RWPE2 (cell line): ENCODE results near the gene GLB1L.
A peak's percentile ranks its signal among the peaks of the same experiment; 100 is the strongest.

Experiments
- ATAC-seq: fragments of 200-7000 bp; cut with Tn5 transposase; 3 replicates; pipeline ENCODE4 v1.9.1; 2021; ENCODE audit warnings: low read depth
- DNase-seq: peaks from one replicate; pipeline ENCODE4 v3.0.0-alpha.2; 2020; ENCODE audit warnings: low spot score
- H3K27ac ChIP-seq: fragments of 450-650 bp; 2 replicates; pipeline ENCODE4 v1.5.1; 2017; ENCODE audit warnings: mild to moderate bottlenecking; ENCODE audit not compliant: poor library complexity, severe bottlenecking
- H3K27me3 ChIP-seq: fragments of 250-450 bp; sonication (Bioruptor Pico); 2 replicates; pipeline ENCODE4 v1.5.1; 2021; ENCODE audit warnings: mild to moderate bottlenecking, moderate library complexity; ENCODE audit not compliant: insufficient read depth, poor library complexity, severe bottlenecking
- H3K36me3 ChIP-seq: fragments of 250-450 bp; sonication (Bioruptor Pico); 2 replicates; pipeline ENCODE4 v1.5.1; 2020; ENCODE audit warnings: low read depth, mild to moderate bottlenecking, moderate library complexity
- H3K4me1 ChIP-seq: fragments of 250-450 bp; sonication (Bioruptor Pico); 2 replicates; pipeline ENCODE4 v1.5.1; 2021; ENCODE audit warnings: mild to moderate bottlenecking, moderate library complexity; ENCODE audit not compliant: insufficient read depth, poor library complexity, severe bottlenecking
- H3K4me3 ChIP-seq: fragments of 250-450 bp; sonication (Bioruptor Pico); 2 replicates; pipeline ENCODE4 v1.5.1; 2021; ENCODE audit warnings: mild to moderate bottlenecking, moderate library complexity; ENCODE audit not compliant: severe bottlenecking
- H3K9me3 ChIP-seq: fragments of 250-450 bp; sonication (Bioruptor Pico); 2 replicates; pipeline ENCODE4 v1.5.1; 2021; ENCODE audit warnings: mild to moderate bottlenecking, moderate library complexity; ENCODE audit not compliant: severe bottlenecking
- TF ChIP-seq, protein P1 (sequence below): fragments of 450-650 bp; IDR thresholded peaks from one replicate; pipeline ENCODE4 v1.5.1; 2017; ENCODE audit warnings: mild to moderate bottlenecking, moderate library complexity; ENCODE audit not compliant: poor library complexity, severe bottlenecking

GLB1L gene

DNA sequence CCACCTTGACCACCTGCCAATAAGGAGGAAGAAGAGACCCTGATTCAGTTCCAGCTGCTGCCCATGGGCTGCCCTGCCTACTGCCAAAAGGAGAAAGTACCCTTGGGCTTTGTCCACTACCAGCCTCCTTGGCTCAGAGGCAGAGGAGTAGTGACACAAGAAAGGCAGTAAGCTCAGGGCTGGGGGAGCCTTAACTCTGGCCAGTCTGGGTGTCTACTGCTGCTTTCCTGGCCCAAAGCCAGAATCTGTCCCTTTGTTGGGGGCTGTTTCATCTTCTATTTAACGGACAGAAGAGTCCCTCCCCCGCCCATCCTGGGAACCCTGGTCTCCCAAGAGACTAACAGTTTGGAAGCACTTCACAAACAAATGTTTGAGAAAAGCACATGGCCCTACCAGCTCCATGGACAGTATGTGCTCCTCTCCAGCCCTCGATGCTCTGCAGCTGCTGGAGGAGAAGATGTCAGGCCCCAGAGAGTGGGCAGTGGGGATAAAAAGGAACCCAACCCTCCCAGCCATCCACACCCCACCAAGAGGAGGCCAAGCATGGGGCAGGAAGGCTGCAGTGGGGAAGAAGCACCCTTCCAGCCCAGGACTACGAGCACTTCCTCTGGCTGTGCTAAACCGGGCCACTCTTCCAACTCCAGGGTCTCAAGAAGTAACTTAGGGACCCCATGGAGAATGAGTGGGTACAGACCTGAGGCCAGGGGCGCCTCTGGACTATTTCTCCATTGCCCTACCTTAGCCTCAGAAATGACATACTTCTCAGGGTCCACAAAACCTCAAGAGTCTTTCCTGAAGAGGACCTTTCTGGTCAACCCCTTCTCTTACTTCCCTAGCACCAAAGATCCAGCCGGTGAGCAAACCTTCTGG, 17.0 kb downstream of the GLB1L start:
- peak overlapping the region; percentile 68 for H3K4me3 ChIP-seq
- H3K27ac ChIP-seq = peak overlapping the region; percentile 82
- TF ChIP-seq, protein P1, sequence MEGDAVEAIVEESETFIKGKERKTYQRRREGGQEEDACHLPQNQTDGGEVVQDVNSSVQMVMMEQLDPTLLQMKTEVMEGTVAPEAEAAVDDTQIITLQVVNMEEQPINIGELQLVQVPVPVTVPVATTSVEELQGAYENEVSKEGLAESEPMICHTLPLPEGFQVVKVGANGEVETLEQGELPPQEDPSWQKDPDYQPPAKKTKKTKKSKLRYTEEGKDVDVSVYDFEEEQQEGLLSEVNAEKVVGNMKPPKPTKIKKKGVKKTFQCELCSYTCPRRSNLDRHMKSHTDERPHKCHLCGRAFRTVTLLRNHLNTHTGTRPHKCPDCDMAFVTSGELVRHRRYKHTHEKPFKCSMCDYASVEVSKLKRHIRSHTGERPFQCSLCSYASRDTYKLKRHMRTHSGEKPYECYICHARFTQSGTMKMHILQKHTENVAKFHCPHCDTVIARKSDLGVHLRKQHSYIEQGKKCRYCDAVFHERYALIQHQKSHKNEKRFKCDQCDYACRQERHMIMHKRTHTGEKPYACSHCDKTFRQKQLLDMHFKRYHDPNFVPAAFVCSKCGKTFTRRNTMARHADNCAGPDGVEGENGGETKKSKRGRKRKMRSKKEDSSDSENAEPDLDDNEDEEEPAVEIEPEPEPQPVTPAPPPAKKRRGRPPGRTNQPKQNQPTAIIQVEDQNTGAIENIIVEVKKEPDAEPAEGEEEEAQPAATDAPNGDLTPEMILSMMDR = no peak
- no peak for ATAC-seq
- peaks cover 72% of the 10 kb centered on the region for H3K36me3 ChIP-seq
- DNase-seq = no peak
- H3K9me3 ChIP-seq = no peaks in the 10 kb centered on the region
- no peaks in the 10 kb centered on the region for H3K27me3 ChIP-seq
- peaks cover 7% of the 10 kb centered on the region for H3K4me1 ChIP-seq

DNA sequence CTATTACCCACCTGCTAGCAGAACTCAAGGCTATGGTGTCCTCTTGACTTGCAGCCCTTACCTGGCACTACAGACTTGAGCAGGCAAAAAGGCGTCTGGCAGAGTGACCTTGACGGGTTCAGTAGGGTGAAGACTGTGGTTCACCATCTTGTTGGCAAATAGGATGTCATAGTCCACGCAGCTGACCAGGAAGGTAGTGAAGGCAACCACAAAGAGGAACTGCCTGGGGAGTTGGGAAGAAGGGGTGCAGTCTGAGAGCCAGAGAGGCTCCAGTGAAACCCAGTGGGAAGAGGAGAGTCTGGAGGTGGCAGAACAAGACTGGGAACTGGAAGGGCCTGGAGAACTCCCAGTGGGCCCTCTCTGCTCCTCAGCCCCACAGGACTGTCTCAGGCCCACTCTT, 19.9 kb downstream of the GLB1L start:
- Histone ChIP-seq H3K9me3 (no peaks in the 10 kb centered on the region), H3K4me3 (no peak overlapping the region), H3K4me1 (peaks cover 4% of the 10 kb centered on the region), H3K27ac (no peak overlapping the region), H3K27me3 (no peaks in the 10 kb centered on the region), H3K36me3 (peaks cover 55% of the 10 kb centered on the region)
- TF ChIP-seq, protein P1 = no peak
- no peak for ATAC-seq
- no peak for DNase-seq

DNA sequence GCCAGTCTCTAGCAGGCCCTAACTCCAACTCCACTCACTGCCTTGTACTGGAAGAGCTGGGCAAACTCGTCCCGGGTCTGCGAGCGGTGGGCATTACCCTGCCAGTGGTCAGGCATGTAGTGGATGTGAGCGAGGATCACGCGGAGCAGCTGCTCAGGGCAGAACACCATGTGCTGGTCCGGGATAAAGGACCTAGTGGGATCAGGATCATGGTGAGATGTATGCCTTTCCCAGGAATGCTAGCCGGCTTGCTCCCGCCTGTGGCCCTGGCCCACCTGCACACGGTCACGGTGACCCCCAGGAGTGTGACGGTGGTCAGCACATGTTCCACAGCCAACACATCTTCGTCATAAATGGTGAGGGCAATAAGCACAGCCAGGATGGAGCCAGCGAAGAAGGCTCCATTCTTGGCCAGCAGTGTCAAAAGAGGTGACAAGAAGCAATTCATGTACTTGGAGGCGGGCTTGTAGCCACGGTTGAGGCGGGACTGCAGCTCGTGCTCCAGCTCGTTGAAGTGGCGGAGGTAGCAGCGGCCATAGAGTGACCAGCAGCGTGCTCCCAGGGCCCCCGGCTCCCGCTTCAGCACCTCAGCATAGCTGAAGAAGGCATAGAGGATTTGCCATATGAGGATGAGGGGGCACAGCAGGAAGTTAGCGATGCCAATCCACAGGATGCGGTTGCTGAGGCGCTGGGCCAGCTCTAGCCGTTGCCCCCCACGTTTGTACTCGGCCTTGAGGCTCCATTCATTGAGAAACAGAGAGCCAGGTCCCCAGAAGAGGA, 21.2 kb downstream of the GLB1L start:
- TF ChIP-seq, protein P1 = no peak
- Histone ChIP-seq H3K4me1 (peaks cover 4% of the 10 kb centered on the region), H3K36me3 (peaks cover 58% of the 10 kb centered on the region), H3K4me3 (no peak overlapping the region), H3K27ac (no peak overlapping the region), H3K27me3 (no peaks in the 10 kb centered on the region), H3K9me3 (no peaks in the 10 kb centered on the region)
- no peak for ATAC-seq
- DNase-seq = no peak

DNA sequence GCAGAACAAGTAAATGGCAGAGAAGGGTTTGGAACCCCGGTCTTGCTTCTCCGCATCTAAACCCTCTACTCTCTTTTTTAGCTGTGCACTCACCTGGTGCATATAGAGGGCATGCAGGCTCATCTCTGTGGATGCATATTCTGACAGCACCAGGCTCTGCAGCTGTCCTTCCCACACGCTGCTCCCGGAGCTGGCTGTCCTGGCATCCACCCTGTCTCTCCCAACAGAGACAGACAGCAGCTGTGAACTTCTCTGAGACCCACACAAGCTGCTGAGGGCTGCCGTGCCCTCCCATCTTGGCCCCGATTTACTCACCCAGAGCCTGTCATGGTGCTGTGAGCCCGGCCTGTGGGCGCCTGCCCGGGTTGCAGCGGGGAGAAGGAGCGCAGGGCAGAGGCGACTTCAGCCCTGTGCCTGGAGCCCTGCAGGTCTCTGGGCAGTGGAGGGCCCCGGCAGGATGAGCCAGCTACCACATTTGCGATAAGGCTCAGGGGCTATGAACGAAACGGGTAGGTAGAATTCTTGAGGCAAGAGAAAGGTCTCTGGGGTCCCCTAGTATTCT, 23.2 kb downstream of the GLB1L start:
- no peaks in the 10 kb centered on the region for H3K27me3 ChIP-seq
- no peaks in the 10 kb centered on the region for H3K9me3 ChIP-seq
- TF ChIP-seq, protein P1 = no peak
- DNase-seq (no peak), ATAC-seq (no peak)
- H3K27ac ChIP-seq = no peak overlapping the region
- no peak overlapping the region for H3K4me3 ChIP-seq
- peaks cover 47% of the 10 kb centered on the region for H3K36me3 ChIP-seq
- H3K4me1 ChIP-seq = peaks cover 4% of the 10 kb centered on the region
